ENCODE data around the gene ACAA2. TPM values are rescaled to one million over a fixed set of nuclear protein-coding genes. Genes with fewer than 3 reads are reported as not detected.

The ACAA2 gene
- total RNA-seq, 4 donors from 2014 or later = 43.0 to 214 (median 147) TPM

GRCh38 chr18:49856496-49856895 is 43.2 kb upstream of the ACAA2 start:
- Histone ChIP-seq H3K36me3 (no peaks in the 10 kb centered on the region), H3K27ac (no peak overlapping the region), H3K27me3 (no peaks in the 10 kb centered on the region), H3K9me3 (no peaks in the 10 kb centered on the region), H3K4me3 (no peak overlapping the region), H3K4me1 (peaks cover 3 to 32% (median 17%) of the 10 kb centered on the region in 4 donors)
- in situ Hi-C loops (cut with MboI; ENCODE audit: low pct_ligation_motif_present in 1 of 4, low pct_unique_long_range_greater_than_20kb in 1 of 4, low sequenced_read_pairs in 3 of 4) (loop anchor here in 3 of 4 donors (5.0 to 25.0 kb wide), 3 partner anchors 342 to 344 kb away; no protein-coding TSS in a partner anchor), intact Hi-C loops (cut with DNase I; ENCODE audit: low total_unique reads) (loop anchor here (5.0 kb wide), 2 partner anchors 294 to 344 kb away; partner anchors contain the start of gene LIPG)
- no peak for DNase-seq
- TF ChIP-seq, protein P1, sequence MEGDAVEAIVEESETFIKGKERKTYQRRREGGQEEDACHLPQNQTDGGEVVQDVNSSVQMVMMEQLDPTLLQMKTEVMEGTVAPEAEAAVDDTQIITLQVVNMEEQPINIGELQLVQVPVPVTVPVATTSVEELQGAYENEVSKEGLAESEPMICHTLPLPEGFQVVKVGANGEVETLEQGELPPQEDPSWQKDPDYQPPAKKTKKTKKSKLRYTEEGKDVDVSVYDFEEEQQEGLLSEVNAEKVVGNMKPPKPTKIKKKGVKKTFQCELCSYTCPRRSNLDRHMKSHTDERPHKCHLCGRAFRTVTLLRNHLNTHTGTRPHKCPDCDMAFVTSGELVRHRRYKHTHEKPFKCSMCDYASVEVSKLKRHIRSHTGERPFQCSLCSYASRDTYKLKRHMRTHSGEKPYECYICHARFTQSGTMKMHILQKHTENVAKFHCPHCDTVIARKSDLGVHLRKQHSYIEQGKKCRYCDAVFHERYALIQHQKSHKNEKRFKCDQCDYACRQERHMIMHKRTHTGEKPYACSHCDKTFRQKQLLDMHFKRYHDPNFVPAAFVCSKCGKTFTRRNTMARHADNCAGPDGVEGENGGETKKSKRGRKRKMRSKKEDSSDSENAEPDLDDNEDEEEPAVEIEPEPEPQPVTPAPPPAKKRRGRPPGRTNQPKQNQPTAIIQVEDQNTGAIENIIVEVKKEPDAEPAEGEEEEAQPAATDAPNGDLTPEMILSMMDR (IDR thresholded peaks at IDR 0.05) = no peak
- no peak for TF ChIP-seq EP300 (IDR thresholded peaks at IDR 0.05; ENCODE audit: low read depth)
- TF ChIP-seq POLR2A (IDR thresholded peaks at IDR 0.05) = no peak
- TF ChIP-seq POLR2AphosphoS5 (IDR thresholded peaks at IDR 0.05) = no peak
- 79 to 100% methylated on average over 1 to 6 of the region's 6 CpGs for WGBS, 2 donors (ENCODE audit: low coverage in 1 of 2)

DNA sequence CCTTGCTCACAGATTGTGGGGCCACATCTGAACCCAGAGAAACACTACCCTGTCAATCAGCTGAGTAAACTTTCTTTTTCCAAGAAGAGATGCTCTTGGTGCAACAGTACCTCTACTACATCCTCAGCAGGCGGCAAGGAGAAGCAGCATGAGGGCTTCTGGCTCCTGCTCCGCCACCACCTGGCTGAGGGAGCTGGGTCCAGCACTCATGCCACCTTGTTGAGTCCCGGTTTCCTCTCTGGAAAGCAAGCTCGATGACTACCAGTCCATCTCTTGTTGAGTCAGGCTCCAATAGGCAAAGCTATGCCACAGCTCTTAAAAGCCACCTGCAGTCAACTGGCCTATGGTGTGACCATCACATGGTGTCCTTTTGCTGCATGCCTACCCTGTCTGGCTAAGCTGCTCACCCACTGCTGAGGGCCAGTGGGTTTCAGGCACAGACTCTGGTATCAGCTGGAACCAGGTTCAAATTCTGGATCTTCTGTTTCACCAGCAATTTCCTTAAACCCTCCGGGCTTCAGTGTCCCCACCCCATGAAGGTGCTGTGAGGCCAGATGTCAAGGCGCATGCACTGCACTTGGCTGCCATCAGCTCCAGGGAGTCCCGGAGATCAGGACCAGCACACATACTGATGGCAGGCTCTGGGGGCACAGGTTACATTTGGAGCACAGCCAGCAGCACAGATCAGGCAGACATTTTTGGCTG is 42.5 kb upstream of the ACAA2 start:
- no peak overlapping the region for H3K4me3 ChIP-seq
- in situ Hi-C loops (cut with MboI; ENCODE audit: low pct_ligation_motif_present in 1 of 4, low pct_unique_long_range_greater_than_20kb in 1 of 4, low sequenced_read_pairs in 3 of 4) (loop anchor here in 3 of 4 donors (5.0 to 25.0 kb wide), 3 partner anchors 341 to 344 kb away; no protein-coding TSS in a partner anchor), intact Hi-C loops (cut with DNase I; ENCODE audit: low total_unique reads) (loop anchor here (5.0 kb wide), 2 partner anchors 294 to 344 kb away; partner anchors contain the start of gene LIPG)
- H3K36me3 ChIP-seq = no peaks in the 10 kb centered on the region
- no peaks in the 10 kb centered on the region for H3K9me3 ChIP-seq
- TF ChIP-seq, protein P1 (IDR thresholded peaks at IDR 0.05) = no peak
- TF ChIP-seq POLR2A (IDR thresholded peaks at IDR 0.05) (no peak), POLR2AphosphoS5 (IDR thresholded peaks at IDR 0.05) (no peak), EP300 (IDR thresholded peaks at IDR 0.05; ENCODE audit: low read depth) (no peak)
- H3K27ac ChIP-seq = no peak overlapping the region
- peaks cover 3 to 31% (median 17%) of the 10 kb centered on the region in 4 donors for H3K4me1 ChIP-seq
- no peak for DNase-seq
- no peaks in the 10 kb centered on the region for H3K27me3 ChIP-seq
- 83% methylated on average over 7 of the region's 7 CpGs; no CpG with 5 or more reads in 1 of the 2 donors for WGBS, 2 donors (ENCODE audit: low coverage in 1 of 2)

DNA sequence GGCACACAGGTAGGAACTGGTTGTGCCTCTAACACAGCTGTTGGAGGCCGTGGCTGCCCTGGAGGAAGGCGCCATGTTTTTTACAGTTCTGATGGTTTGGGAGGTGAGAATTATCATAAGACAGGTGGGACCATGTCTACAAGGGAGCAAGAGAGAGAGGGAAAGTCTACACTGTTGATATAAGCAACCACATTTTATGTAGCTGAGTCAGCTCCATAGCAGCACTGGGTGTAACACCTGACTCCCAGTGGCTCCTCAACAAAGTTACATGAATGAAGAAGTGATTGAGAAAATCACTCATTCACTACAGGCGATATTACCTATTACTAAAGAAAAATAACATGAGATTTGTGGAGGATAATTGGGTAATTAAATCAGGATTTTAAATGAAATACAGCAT is 41.3 kb upstream of the ACAA2 start:
- intact Hi-C loops (cut with DNase I; ENCODE audit: low total_unique reads) (loop anchor here (5.0 kb wide), 2 partner anchors 292 to 342 kb away; partner anchors contain the start of gene LIPG), in situ Hi-C loops (cut with MboI; ENCODE audit: low pct_ligation_motif_present in 1 of 4, low pct_unique_long_range_greater_than_20kb in 1 of 4, low sequenced_read_pairs in 3 of 4) (loop anchor here in 3 of 4 donors (5.0 to 25.0 kb wide), 3 partner anchors 340 to 342 kb away; no protein-coding TSS in a partner anchor)
- Histone ChIP-seq H3K4me1 (peaks cover 0 to 27% (median 18%) of the 10 kb centered on the region in 4 donors), H3K27me3 (no peaks in the 10 kb centered on the region), H3K9me3 (no peaks in the 10 kb centered on the region), H3K4me3 (no peak overlapping the region), H3K27ac (no peak overlapping the region), H3K36me3 (no peaks in the 10 kb centered on the region)
- no peak for DNase-seq
- TF ChIP-seq POLR2A (IDR thresholded peaks at IDR 0.05) = no peak
- TF ChIP-seq EP300 (IDR thresholded peaks at IDR 0.05; ENCODE audit: low read depth) = no peak
- TF ChIP-seq, protein P1 (IDR thresholded peaks at IDR 0.05) = no peak
- TF ChIP-seq POLR2AphosphoS5 (IDR thresholded peaks at IDR 0.05) = no peak
- 90 to 100% methylated on average over 1 to 3 of the region's 3 CpGs for WGBS, 2 donors (ENCODE audit: low coverage in 1 of 2)

DNA sequence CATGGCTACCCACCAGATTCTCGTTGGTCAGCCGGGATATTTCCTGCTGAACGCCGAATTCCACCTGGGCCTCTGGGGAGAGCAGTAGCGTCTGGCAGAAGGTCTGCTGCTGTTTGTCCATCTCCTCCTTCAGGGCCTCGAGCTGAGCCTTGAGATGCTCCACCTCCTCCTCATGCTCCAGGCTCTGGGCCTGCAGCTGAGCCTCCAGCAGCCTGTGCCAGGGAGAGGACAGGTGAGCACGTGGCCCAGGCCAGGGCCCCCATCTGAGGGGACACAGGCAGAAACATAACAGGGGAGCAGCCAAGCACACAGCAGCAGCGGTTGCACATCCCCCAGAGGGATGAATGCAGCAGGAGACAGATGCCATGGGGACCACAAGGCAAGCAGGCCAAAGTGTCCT is 40.1 kb upstream of the ACAA2 start:
- 83% methylated on average over 8 of the region's 8 CpGs; no CpG with 5 or more reads in 1 of the 2 donors for WGBS, 2 donors (ENCODE audit: low coverage in 1 of 2)
- Histone ChIP-seq H3K9me3 (no peaks in the 10 kb centered on the region), H3K4me1 (peaks cover 0 to 28% (median 18%) of the 10 kb centered on the region in 4 donors), H3K27ac (no peak overlapping the region), H3K36me3 (no peaks in the 10 kb centered on the region), H3K4me3 (no peak overlapping the region), H3K27me3 (no peaks in the 10 kb centered on the region)
- DNase-seq = no peak
- in situ Hi-C loops (cut with MboI; ENCODE audit: low pct_ligation_motif_present in 1 of 4, low pct_unique_long_range_greater_than_20kb in 1 of 4, low sequenced_read_pairs in 3 of 4) (loop anchor here in 2 of 4 donors (10.0 to 25.0 kb wide), 2 partner anchors 339 to 341 kb away; no protein-coding TSS in a partner anchor), intact Hi-C loops (cut with DNase I; ENCODE audit: low total_unique reads) (no loop called here)
- no peak for TF ChIP-seq POLR2A (IDR thresholded peaks at IDR 0.05)
- TF ChIP-seq POLR2AphosphoS5 (IDR thresholded peaks at IDR 0.05) = no peak
- no peak for TF ChIP-seq EP300 (IDR thresholded peaks at IDR 0.05; ENCODE audit: low read depth)
- TF ChIP-seq, protein P1 (IDR thresholded peaks at IDR 0.05) = no peak

Data from transverse colon (tissue), 4 donors.